Activated naive CD8-positive, alpha-beta T cell treated with anti-CD3 and anti-CD28 coated beads, Interleukin-2, amount 50 U/mL, for 24 hours (primary cell): Measurements from ENCODE around the gene RAB5B.
A peak's percentile ranks its signal among the peaks of the same experiment; 100 is the strongest.

ENCODE experiments used
- ATAC-seq: fragments of 150-1000 bp; cut with Tn5 transposase; one replicate; pipeline ENCODE4 v1.10.0; 2021
- DNase-seq: peaks from one replicate; pipeline ENCODE4 v3.0.0; 2021
- H3K27ac Mint-ChIP-seq: one replicate; pipeline ENCODE4 v1.8.0; 2021; ENCODE audit warnings: mild to moderate bottlenecking, mixed read lengths
- H3K27me3 Mint-ChIP-seq: one replicate; pipeline ENCODE4 v1.8.0; 2021; ENCODE audit warnings: mixed read lengths
- H3K36me3 Mint-ChIP-seq: one replicate; pipeline ENCODE4 v1.8.0; 2021; ENCODE audit warnings: low read depth, mixed read lengths
- H3K4me1 Mint-ChIP-seq: one replicate; pipeline ENCODE4 v1.8.0; 2021; ENCODE audit warnings: mixed read lengths
- H3K4me3 Mint-ChIP-seq: one replicate; pipeline ENCODE4 v1.8.0; 2021; ENCODE audit warnings: mild to moderate bottlenecking, moderate library complexity, mixed read lengths
- H3K9me3 Mint-ChIP-seq: one replicate; pipeline ENCODE4 v1.8.0; 2021; ENCODE audit warnings: mixed read lengths

Gene RAB5B

DNA sequence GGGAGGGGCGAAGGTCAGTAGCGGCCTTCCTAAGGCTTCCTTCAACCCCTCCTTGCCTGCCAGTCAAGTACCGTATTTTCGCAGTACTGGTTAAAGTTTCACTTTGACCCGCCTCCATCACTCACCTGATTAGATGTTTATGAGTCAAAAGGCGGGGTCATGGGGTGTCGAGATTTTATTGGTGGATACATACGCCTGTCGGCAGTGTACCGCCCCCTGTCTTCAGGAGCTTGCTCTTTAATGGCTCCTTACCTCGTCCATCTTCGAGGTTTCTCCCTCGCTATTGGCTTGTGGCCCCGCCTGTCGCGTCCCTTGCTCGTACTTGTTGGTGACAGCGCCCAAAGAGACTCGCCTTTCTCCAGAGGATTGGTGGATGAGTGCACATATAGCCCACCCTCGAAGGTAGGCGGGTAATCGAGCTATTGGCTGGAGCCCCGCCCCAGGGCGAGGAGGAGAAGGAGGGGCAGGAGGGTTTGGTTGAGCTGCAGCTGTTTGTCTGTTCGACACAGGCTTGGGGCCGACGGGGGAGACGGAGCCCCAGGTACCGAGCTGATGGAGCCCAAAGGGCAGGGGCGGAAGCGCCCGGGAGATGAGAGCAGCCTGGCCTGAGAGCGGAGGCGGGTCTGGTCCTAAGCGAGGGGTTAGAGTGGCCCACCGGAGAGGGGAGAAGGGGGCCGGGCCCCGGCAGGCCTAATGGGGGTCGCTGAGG lies at the start of gene RAB5B:
Gene RAB5B, plus strand, starts transcription at position 480 of the 709 bp plus-strand sequence. CDS start 12,883 bp downstream, outside the sequence.
- H3K9me3 Mint-ChIP-seq = no peaks in the 10 kb centered on the region
- H3K4me3 Mint-ChIP-seq = no peak within 1 kb of the TSS
- peak; percentile 95 for ATAC-seq
- H3K4me1 Mint-ChIP-seq = peaks cover 16% of the 10 kb centered on the region
- DNase-seq = peak; percentile 96
- H3K27ac Mint-ChIP-seq = no peak within 1 kb of the TSS
- H3K27me3 Mint-ChIP-seq = no peaks in the 10 kb centered on the region
- peaks cover 20% of the 10 kb centered on the region for H3K36me3 Mint-ChIP-seq

DNA sequence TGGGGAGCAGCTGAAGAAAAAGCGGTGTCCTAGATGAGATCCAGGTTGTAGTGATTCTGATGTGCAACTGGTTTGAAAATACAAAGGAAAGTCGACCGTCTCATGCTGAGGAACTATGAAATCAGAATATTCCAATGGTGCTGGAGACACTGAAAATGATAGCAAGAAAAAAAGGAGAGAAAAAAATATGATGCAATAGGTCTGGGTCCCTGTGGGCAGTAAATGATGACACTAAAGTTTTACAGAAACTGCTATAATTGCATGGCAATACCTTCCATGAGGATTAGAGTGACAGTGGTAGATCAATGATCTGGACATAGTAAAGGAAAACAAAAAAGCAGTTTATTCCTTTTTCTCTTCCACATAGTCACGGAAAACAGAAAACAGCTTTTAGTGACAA lies 48.5 kb upstream of the RAB5B start:
- peaks cover 52% of the 10 kb centered on the region for H3K4me1 Mint-ChIP-seq

GRCh38 chr12:55925870-55926737 lies 47.8 kb upstream of the RAB5B start:
- Mint-ChIP-seq H3K27me3 (peaks cover 2% of the 10 kb centered on the region), H3K9me3 (no peaks in the 10 kb centered on the region), H3K36me3 (peaks cover 26% of the 10 kb centered on the region), H3K4me3 (peak overlapping the region; percentile 93), H3K4me1 (peaks cover 58% of the 10 kb centered on the region), H3K27ac (peak overlapping the region; percentile 94)
- DNase-seq = no peak
- ATAC-seq = no peak

More for the DNA sequence above, 48.5 kb upstream of the RAB5B start:
- Mint-ChIP-seq H3K27me3 (peaks cover 2% of the 10 kb centered on the region), H3K27ac (peak overlapping the region; percentile 94), H3K4me3 (peak overlapping the region; percentile 93), H3K36me3 (peaks cover 26% of the 10 kb centered on the region), H3K9me3 (no peaks in the 10 kb centered on the region)
- DNase-seq (no peak), ATAC-seq (no peak)

- peaks cover 2% of the 10 kb centered on the region for H3K27me3 Mint-ChIP-seq
- peaks cover 60% of the 10 kb centered on the region for H3K4me1 Mint-ChIP-seq
- peak overlapping the region; percentile 93 for H3K4me3 Mint-ChIP-seq
- peaks cover 28% of the 10 kb centered on the region for H3K36me3 Mint-ChIP-seq
- DNase-seq (peak; percentile 96), ATAC-seq (peak; percentile 33)
- H3K9me3 Mint-ChIP-seq = no peaks in the 10 kb centered on the region
- H3K27ac Mint-ChIP-seq = peak overlapping the region; percentile 94
Measured at GRCh38 chr12:55926738-55927587, 46.9 kb upstream of the RAB5B start.

DNA sequence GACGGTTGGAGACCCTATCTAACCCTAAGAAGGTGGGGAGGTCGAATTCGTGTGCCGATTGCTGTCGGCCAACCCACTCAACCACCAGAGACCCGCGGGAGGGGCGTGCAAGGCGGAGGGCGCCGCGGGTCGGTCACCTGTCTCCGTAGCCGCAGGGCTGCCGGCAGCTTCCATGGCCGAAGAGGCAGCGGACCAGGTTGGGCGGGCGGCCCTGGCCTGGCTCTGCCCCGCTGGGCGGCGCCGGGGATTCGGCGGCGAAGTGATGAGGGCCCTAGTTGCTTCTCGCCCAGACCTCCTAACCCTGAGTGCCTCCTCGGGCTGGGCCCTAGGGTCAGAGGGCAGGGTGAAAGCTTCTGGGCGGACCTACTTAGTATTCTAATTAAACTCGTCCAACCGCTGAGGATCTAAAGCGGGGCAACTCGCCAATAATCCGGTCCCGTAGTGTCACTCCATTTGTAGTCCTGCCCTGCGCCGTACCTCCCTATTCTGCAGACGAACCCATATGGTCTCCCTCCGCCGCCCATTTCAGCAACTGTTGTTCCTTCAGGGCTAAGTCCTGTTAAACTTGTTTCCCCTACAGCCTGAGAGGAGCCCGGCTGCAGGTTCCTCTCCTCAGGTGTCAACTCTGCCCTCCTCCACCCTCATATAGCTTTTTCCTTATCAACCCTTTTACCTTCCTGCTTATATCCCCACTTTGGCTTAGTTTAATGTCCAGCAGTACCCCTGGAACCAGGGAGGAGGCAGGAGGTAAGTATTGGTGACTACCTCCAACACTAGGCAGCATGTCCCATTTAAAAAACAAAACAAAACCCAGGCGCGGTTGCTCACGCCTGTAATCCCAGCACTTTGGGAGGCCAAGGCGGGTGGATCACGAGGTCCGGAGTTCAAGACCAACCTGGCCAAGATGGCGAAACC lies 46.0 kb upstream of the RAB5B start, which contains the start of gene PYM1:
Gene PYM1, minus strand, starts transcription at position 307 of the 915 bp plus-strand sequence. Its CDS starts 133 bp downstream, at position 174.
- Mint-ChIP-seq H3K9me3 (no peaks in the 10 kb centered on the region), H3K27me3 (peaks cover 2% of the 10 kb centered on the region), H3K4me3 (peak within 1 kb of the TSS; percentile 93), H3K4me1 (peaks cover 58% of the 10 kb centered on the region), H3K36me3 (peaks cover 27% of the 10 kb centered on the region), H3K27ac (peak within 1 kb of the TSS; percentile 94)
- ATAC-seq (peak; percentile 30), DNase-seq (peak; percentile 73)

DNA sequence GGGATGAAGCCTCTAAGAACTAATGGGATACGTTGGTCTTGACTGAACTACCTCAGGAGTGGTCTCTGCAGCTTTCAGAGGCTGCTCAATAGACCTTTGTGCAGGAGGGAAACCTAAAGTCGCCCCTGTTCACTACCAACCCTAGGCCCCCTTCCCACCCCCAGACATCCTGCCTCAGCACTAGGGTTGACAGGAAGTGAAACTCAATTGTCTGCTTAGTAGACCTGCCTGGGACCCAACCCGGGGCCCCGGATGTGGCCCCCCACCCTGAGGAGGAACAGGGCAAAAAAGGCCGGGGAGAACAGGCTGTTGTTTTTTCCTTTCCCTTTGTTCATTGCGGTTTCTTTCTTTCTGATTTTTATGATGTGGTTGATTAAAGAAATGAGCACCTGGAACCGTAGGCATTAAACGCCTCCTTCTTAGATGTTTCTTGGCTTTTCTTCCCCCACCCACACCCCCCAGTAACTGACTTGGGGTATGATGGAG lies 44.5 kb upstream of the RAB5B start:
- peak; percentile 80 for DNase-seq
- H3K9me3 Mint-ChIP-seq = no peaks in the 10 kb centered on the region
- H3K4me3 Mint-ChIP-seq = peak overlapping the region; percentile 93
- peak overlapping the region; percentile 94 for H3K27ac Mint-ChIP-seq
- H3K36me3 Mint-ChIP-seq = peaks cover 29% of the 10 kb centered on the region
- peaks cover 64% of the 10 kb centered on the region for H3K4me1 Mint-ChIP-seq
- H3K27me3 Mint-ChIP-seq = peaks cover 2% of the 10 kb centered on the region
- peak; percentile 57 for ATAC-seq

DNA sequence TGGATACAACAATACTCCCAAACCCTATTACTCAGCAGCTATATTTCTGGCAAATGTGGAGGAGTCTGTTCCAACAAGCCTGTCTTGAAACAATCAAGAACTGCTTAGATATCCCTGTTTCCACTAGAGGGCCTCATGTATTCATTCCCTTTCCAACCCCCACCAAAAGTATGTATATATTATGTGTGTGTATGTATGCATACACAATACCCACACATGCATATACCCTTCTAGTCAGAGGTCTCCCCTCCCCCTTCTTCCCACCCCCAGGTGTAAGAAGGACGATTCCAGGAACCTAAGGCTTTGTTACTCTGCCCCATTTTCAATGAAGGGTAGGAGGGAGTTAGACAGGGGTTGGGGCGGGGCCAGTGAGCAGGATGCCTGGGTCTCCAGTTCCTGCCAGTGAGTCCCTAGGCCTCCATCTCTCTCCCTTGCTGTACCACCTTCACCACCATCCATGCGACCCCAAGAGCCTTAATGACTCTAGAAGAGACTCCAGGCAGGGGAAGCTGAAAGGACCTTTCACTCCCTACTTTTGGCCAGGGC lies 43.0 kb upstream of the RAB5B start, which contains the start of gene DGKA:
Gene DGKA, plus strand, starts transcription at position 392 of the 546 bp plus-strand sequence. CDS start 5,342 bp downstream, outside the sequence.
- peaks cover 28% of the 10 kb centered on the region for H3K36me3 Mint-ChIP-seq
- peaks cover 68% of the 10 kb centered on the region for H3K4me1 Mint-ChIP-seq
- ATAC-seq = peak; percentile 58
- no peaks in the 10 kb centered on the region for H3K9me3 Mint-ChIP-seq
- H3K27ac Mint-ChIP-seq = peak within 1 kb of the TSS; percentile 94
- H3K27me3 Mint-ChIP-seq = peaks cover 2% of the 10 kb centered on the region
- DNase-seq = peak; percentile 80
- H3K4me3 Mint-ChIP-seq = peak within 1 kb of the TSS; percentile 93

DNA sequence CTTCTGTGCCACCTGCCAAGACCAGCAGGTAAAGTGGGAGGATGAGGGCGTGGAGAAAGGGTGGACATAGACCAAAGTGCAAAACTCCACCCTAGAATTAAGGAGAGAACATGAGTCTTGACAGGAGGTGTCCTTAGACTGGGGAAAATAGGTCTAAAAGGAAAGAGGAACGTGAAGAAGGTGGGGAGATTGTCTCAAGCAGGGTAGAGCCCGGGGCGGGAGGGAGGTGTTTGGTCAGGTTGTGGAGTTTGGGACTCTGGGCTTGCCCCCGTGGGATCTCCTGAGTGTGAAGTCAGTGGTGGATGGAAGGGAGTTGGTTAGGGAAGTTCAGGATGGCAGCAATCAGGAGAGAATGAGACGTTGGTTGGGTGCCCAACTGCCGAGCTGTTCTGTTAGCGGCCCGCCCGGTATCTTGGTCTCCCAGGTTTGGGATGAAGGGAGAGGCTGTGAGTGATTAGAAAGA lies 42.5 kb upstream of the RAB5B start:
- Mint-ChIP-seq H3K4me1 (peaks cover 67% of the 10 kb centered on the region), H3K9me3 (no peaks in the 10 kb centered on the region), H3K36me3 (peaks cover 32% of the 10 kb centered on the region), H3K27ac (peak overlapping the region; percentile 94), H3K4me3 (peak overlapping the region; percentile 93), H3K27me3 (peaks cover 2% of the 10 kb centered on the region)
- ATAC-seq = no peak
- peak; percentile 10 for DNase-seq

DNA sequence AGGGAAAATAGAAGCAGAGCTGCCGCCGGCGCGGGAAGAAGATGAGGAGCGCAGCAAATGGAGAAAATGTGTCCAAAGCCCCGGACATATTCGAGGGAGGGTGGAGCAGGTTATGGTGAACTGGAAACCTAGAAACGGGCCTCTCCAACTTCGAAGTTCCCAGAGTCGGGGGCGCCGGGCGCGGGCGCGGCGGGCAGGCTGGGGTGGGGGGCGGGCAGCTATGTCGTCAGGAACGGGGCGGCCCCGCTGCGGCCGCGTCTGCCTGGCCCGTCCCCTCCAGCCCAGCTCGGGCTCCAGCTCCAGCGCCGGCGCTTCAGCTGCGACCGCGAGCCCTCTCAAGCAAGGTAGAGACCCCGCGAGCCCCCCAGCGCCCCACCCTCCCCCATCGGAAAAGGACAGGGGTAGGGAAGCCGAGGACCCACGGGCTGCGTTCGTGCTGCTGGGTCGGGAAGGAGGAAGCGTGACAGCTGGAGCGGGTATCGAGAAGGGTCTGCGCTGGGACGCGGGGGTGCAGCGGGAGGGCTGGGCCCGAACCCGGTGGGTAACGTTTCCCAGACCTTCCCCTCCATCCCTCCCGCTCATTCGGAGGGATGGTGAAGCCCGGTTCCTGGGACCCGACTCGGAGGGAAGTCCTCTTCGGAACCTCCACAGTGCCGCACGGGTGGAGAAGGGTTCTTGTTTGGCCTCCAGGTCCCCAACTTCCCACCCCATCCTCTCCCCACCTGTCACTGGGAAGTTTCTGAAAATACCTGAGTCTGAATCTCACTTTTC lies 41.9 kb upstream of the RAB5B start:
- peaks cover 1% of the 10 kb centered on the region for H3K27me3 Mint-ChIP-seq
- peaks cover 31% of the 10 kb centered on the region for H3K36me3 Mint-ChIP-seq
- peak overlapping the region; percentile 94 for H3K27ac Mint-ChIP-seq
- peak overlapping the region; percentile 93 for H3K4me3 Mint-ChIP-seq
- H3K9me3 Mint-ChIP-seq = no peaks in the 10 kb centered on the region
- peaks cover 65% of the 10 kb centered on the region for H3K4me1 Mint-ChIP-seq
- no peak for ATAC-seq
- peak; percentile 52 for DNase-seq

GRCh38 chr12:55932551-55932910 lies 41.3 kb upstream of the RAB5B start:
- Mint-ChIP-seq H3K27me3 (no peaks in the 10 kb centered on the region), H3K27ac (peak overlapping the region; percentile 89), H3K4me1 (peaks cover 70% of the 10 kb centered on the region), H3K9me3 (no peaks in the 10 kb centered on the region), H3K36me3 (peaks cover 32% of the 10 kb centered on the region), H3K4me3 (peak overlapping the region; percentile 93)
- DNase-seq (peak; percentile 39), ATAC-seq (no peak)

DNA sequence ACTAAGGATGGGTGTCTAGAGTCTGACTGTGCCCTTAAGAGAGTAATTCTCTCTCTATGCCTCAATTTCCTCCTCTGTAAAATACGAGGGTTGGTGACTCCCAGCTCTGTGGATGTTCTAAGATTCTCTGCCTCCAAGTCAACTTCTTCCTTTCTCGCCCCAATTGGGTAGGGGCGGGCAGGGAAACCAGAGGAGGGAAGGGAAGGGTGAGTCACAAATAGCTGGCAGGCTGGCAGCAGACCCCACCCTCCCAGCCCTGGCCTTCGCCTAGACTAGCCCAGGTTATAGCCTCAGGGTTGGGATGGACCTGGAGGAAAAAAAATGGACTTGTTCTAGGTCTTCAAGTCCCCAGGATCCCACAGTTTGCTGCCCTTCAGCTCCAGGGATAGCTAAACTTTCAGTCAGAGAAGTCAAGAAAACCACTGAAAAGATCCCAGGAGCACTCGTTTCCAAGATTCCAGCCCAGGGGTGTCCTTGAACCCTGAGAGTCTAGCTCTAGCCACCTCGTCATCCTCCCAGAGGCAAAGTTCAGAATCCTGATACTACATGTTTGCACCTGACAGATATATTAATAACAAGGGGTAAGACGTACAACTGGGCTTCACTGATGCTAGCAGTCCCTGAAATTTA lies 40.6 kb upstream of the RAB5B start:
- Mint-ChIP-seq H3K36me3 (peaks cover 35% of the 10 kb centered on the region), H3K27me3 (no peaks in the 10 kb centered on the region), H3K4me1 (peaks cover 74% of the 10 kb centered on the region), H3K9me3 (no peaks in the 10 kb centered on the region), H3K27ac (peak overlapping the region; percentile 89), H3K4me3 (peak overlapping the region; percentile 93)
- peak; percentile 14 for DNase-seq
- no peak for ATAC-seq
